ENCODE results near the gene HOXD12. TPM values are rescaled to one million over a fixed set of nuclear protein-coding genes. Genes with fewer than 3 reads are reported as not detected.

Gene HOXD12
- total RNA-seq, 1 donor from 2014 or later, result not detected

GRCh38 chr2:176111309-176111663, 11.7 kb downstream of the HOXD12 start:
- no peak for ATAC-seq
- peak; percentile 37 for TF ChIP-seq CTCF (IDR thresholded peaks at IDR 0.05)
- Histone ChIP-seq H3K36me3 (no peaks in the 10 kb centered on the region), H3K4me3 (no peak overlapping the region), H3K4me1 (peaks cover 17% of the 10 kb centered on the region), H3K27ac (no peak overlapping the region), H3K9me3 (no peaks in the 10 kb centered on the region), H3K27me3 (ENCODE audit: low read depth) (peaks cover 98% of the 10 kb centered on the region)
- intact Hi-C loops (cut with DNase I), result no loop called here
- DNase-seq, result no peak

GRCh38 chr2:176111846-176112374, 12.3 kb downstream of the HOXD12 start:
- Histone ChIP-seq H3K27me3 (ENCODE audit: low read depth) (peaks cover 98% of the 10 kb centered on the region), H3K9me3 (no peaks in the 10 kb centered on the region), H3K4me1 (peaks cover 11% of the 10 kb centered on the region), H3K27ac (no peak overlapping the region), H3K36me3 (no peaks in the 10 kb centered on the region), H3K4me3 (no peak overlapping the region)
- intact Hi-C loops (cut with DNase I), result no loop called here
- DNase-seq (no peak), ATAC-seq (no peak)
- no peak for TF ChIP-seq CTCF (IDR thresholded peaks at IDR 0.05)

DNA sequence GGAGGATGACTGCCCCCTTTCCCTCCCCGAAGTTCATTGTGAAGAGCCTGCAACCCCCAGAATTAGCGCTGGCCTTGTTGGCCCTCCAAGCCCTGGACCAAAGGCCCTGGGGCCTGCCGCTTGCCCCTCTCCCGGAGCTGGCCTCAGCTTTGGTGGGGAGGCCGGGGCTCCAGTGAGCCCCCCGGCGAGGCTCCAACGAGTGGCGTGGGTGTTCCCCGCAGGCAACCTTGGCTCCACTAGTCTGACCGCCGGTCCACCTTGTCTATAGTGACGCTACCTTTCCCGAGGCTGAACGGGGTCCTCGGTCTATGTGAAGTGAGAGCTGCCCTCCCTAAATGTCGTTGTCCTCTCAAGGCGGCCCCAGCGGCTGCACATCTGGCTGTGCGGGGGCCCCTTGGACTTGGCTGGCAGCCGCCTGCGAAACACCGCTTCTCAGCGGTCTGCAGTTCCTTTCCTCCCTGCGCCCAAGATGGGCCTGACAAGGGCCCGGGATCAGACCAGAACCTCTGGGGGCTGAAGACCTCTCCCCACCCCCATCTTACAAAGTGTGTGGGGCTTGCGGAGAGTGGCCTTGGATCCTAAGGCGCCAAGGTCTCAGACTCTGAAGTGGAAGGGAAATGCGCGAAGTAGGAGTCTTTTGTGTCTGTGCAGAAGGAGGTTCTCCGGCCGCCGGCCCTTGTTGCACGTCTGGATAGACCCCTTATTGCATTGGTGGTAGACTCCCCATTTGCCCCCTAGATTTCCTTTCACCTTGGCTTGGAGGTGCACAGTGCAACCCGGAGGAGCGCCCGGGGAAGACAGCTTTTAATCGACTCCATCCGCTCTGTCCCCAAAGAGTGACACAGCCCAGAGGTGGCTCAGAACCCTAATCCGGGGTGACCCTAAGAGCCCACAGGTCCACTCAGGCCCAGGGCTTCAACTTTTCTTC, 13.0 kb downstream of the HOXD12 start:
- DNase-seq, result no peak
- intact Hi-C loops (cut with DNase I), result no loop called here
- H3K9me3 ChIP-seq, result no peaks in the 10 kb centered on the region
- no peak for TF ChIP-seq CTCF (IDR thresholded peaks at IDR 0.05)
- no peaks in the 10 kb centered on the region for H3K36me3 ChIP-seq
- no peak overlapping the region for H3K27ac ChIP-seq
- H3K27me3 ChIP-seq (ENCODE audit: low read depth), result peaks cover 100% of the 10 kb centered on the region
- ATAC-seq, result no peak
- H3K4me3 ChIP-seq, result no peak overlapping the region
- peaks cover 7% of the 10 kb centered on the region for H3K4me1 ChIP-seq

- TF ChIP-seq CTCF (IDR thresholded peaks at IDR 0.05), result no peak
- Histone ChIP-seq H3K27me3 (ENCODE audit: low read depth) (peaks cover 100% of the 10 kb centered on the region), H3K4me3 (no peak overlapping the region), H3K9me3 (no peaks in the 10 kb centered on the region), H3K36me3 (no peaks in the 10 kb centered on the region), H3K27ac (no peak overlapping the region), H3K4me1 (no peaks in the 10 kb centered on the region)
- ATAC-seq, result no peak
- intact Hi-C loops (cut with DNase I), result no loop called here
- no peak for DNase-seq
Observed at GRCh38 chr2:176114120-176114929, 14.7 kb downstream of the HOXD12 start.

GRCh38 chr2:176114930-176115625, 15.5 kb downstream of the HOXD12 start:
- ATAC-seq, result no peak
- H3K4me3 ChIP-seq, result no peak overlapping the region
- no peak overlapping the region for H3K27ac ChIP-seq
- intact Hi-C loops (cut with DNase I), result no loop called here
- no peaks in the 10 kb centered on the region for H3K4me1 ChIP-seq
- no peaks in the 10 kb centered on the region for H3K9me3 ChIP-seq
- H3K27me3 ChIP-seq (ENCODE audit: low read depth), result peaks cover 100% of the 10 kb centered on the region
- TF ChIP-seq CTCF (IDR thresholded peaks at IDR 0.05), result no peak
- H3K36me3 ChIP-seq, result no peaks in the 10 kb centered on the region
- no peak for DNase-seq
